GM10266 (cell line): ENCODE measurements around the gene KIF1B.
A peak's percentile ranks its signal among the peaks of the same experiment; 100 is the strongest.

Experiments used
- DNase-seq: peaks from one replicate; pipeline ENCODE4 v3.0.0; 2012; ENCODE audit errors: extremely low spot score
- TF ChIP-seq, protein P1 (sequence below): IDR thresholded peaks from 2 replicates; pipeline ENCODE4 v1.5.1; 2012; ENCODE audit warnings: mild to moderate bottlenecking, low read depth; ENCODE audit not compliant: control insufficient read depth, insufficient read depth; ENCODE audit errors: missing control alignments

KIF1B gene

DNA sequence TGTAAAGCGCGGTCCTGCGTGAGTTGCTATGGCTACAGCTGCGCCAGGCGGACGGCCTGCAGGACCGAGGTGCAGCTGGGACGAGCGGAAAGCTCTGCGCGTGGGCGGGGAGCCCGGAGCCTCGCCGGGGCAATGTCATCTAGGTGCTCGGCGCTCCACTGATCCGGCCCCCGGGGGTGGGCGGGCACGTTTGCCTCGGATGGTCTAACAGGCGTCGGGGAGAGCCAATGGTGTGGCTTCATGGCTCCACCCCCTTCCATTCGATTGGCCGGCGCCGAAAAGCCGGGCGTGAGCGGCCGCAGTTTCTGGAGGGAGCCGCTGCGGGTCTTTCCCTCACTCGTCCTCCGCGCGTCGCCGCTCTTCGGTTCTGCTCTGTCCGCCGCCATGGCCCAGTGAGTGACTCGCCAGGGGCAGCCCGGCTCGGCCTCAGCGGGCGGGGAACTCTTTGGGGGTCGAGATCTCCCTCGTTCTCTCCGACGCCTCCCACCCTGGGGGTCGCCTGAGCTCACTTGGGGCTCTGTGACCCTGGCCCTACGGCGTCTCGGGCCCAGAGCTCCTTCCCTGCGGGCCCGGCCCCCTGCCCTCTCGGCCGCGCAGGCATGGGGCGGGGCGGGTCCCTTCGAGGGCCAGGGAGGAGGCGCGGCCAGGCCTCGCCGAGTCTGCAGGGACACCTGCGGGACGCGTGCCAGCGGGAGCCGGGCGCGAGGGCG, 188.5 kb downstream of the KIF1B start, which contains the start of gene PGD:
TSS of gene PGD (plus strand) at position 331 of the 710 bp plus-strand sequence. CDS start at position 385, 54 bp downstream.
- peak; percentile 99 for DNase-seq
- TF ChIP-seq, protein P1, sequence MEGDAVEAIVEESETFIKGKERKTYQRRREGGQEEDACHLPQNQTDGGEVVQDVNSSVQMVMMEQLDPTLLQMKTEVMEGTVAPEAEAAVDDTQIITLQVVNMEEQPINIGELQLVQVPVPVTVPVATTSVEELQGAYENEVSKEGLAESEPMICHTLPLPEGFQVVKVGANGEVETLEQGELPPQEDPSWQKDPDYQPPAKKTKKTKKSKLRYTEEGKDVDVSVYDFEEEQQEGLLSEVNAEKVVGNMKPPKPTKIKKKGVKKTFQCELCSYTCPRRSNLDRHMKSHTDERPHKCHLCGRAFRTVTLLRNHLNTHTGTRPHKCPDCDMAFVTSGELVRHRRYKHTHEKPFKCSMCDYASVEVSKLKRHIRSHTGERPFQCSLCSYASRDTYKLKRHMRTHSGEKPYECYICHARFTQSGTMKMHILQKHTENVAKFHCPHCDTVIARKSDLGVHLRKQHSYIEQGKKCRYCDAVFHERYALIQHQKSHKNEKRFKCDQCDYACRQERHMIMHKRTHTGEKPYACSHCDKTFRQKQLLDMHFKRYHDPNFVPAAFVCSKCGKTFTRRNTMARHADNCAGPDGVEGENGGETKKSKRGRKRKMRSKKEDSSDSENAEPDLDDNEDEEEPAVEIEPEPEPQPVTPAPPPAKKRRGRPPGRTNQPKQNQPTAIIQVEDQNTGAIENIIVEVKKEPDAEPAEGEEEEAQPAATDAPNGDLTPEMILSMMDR: no peak

DNA sequence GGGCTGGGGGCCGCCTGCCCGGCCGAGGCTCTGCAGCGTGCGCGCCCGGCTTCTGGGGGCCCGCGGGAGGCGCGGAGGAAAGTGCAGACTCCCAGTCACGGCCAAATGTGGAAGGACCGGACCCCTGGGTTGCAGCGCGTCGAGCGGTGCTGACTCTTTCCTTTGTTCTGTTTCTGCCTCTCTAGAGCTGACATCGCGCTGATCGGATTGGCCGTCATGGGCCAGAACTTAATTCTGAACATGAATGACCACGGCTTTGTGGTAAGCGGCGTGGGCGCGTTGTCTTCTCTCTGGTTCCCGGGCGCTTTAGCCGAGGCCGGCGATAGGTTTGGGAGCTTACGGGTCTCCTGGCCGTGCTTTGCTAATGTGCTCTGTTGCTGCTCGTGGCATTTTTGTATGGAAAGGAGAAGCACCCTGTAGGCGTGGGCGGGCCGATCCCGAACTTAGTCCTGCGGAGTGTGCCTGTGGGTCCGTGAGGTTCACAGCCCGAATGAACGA, 189.1 kb downstream of the KIF1B start:
- no peak for DNase-seq

DNA sequence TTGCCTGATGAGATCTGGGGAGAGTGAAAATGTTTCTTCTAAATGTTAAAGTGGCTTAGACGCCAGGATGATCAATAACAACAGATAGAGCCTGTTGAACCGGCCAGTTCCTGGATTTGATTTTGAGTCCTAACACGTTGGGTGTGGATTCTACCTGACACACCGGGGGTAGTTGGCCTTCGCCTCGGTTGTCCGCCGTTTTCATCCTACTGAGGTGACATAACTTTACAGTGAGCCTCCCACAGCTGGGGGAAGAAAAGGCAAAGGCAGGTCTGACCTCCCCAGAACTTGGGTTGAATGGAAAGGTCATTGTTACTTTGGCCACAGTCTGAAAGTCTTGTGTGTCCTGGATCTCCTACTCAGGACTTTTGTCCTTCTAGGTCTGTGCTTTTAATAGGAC, 189.6 kb downstream of the KIF1B start:
- DNase-seq: no peak
- TF ChIP-seq, protein P1: no peak

More for the DNA sequence above, 189.1 kb downstream of the KIF1B start:
- TF ChIP-seq, protein P1: no peak

DNA sequence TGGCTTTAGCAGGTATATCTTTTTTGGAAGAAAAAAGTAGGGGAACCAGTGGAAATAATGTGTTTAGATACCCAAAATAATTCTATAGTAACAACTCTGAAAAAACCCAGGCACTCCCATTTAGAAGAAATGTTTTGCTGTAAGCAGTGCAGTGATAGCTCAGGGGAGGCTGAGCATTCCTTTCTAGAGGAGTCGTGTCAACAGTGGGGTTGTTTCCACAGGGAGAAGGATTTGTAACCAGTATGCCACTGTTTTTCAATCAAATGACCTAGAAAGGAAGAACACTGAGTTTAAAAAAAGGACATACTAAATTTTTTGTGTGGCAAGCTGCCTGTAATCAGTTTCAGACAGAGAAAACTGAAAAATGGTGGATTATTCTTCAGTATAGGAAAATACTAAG, 190.9 kb downstream of the KIF1B start:
- TF ChIP-seq, protein P1: no peak
- no peak for DNase-seq

DNA sequence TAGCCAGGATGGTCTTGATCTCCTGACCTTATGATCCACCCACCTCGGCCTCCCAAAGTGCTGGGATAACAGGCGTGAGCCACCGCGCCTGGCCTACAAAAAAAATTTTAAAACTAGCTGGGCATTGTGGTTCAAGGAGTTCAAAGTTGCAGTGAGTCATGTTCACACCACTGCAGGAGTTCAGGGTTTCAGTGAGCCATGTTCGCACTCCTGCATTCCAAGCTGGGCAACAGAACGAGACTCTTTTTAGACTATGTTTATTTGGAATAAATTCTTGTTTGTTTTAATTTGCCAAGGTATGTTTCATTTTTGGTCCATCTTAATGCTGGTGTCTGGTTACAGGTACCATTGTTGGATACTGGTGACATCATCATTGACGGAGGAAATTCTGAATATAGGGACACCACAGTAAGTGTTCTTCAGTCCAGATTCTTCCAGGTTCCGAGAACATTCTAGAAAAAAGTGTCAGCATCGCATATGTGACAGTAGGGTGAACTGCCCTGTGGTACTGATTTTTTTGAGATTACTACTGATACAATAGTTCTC, 192.4 kb downstream of the KIF1B start:
- DNase-seq: no peak
- TF ChIP-seq, protein P1: no peak

DNA sequence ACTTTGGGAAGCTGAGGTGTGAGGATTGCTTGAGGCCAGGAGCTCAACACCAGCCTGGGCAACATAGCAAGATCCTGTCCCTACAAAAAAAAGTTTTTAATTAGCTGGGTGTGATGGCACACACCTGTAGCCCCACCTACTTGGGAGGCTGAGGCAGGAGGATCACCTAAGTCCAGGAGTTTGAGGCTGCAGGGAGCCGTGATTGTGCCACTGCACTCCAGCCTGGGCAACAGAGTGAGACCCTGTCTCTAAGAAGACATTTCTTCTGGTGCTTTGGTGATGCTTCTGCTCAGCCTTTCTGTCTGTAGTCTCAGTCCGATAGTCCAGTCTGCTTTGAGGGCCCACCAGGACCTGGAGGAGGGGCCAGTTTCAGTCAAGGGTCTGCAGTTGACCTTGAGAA, 196.8 kb downstream of the KIF1B start:
- no peak for DNase-seq
- TF ChIP-seq, protein P1: no peak
